ENCODE measurements around the gene CCDC102B.
"Not testable (repeated sequence)": the region's sequence is repeated elsewhere in the genome, so short reads cannot be mapped to it uniquely, and the experiment has no call there.

The CCDC102B gene
- total RNA-seq: 1.6 to 3.3 reads per million in 2 experiments

DNA sequence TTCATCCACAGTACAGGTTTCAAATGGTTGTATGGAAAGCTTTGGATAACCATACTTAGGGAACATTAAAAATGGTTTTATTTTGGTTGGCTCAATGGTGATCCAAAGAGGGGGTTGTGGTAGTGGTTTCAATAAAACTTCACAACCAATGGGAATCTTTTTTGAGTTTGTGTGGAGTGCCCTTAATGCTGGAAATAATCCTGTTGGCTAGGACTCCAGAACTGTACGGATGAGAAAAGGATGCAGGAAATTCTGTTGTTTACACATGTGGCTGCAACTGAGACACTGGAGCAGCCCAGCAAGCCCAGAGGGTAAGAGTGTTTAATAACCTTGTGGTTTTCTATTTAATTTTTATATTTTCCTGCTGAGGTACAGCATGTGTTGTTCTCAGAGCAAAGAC is at the start of gene CCDC102B:
TSS of gene CCDC102B (plus strand) at position 210 of the 400 bp plus-strand sequence. CDS start 38,684 bp downstream, outside the sequence.
- no peak for DNase-seq (ENCODE audit: low read depth)

DNA sequence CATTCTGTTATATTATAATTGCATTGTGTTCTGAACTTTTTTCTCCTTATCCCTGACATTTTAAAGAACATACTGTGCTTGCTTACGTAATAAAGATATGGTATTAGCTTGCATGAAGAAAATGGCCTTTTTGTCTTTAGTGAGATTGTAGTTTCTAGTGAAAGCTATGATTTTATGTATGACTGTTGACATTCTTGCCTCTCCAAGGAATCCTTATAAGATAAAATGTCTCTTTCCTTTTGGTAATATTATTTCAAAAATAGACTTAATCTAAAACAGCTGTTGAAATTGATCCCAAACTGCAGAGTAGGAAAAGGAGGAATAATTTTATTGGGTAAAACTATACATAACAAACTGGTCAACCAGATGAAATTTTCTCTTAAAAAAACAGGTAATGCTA is 40.8 kb upstream of the CCDC102B start:
- DNase-seq (ENCODE audit: low read depth): no peak

DNA sequence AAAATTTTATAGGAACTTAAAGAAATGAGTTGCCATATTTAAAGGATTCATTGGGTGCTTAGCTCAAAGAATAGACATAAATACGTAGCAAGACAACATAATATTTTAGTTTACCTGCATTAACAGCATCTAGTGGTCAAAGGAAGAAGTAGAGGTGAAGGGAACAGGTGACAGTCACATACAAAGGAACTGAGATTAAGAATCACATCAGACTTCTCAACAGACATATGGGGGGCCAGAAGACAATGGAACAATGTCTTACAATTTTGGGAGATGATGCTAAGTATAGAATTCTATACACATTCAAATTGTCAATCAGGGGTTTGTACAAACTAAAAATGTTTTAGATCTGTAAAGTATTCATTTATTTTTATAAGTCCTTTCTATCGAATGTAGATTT is 38.6 kb upstream of the CCDC102B start:
- DNase-seq (ENCODE audit: low read depth): no peak

DNA sequence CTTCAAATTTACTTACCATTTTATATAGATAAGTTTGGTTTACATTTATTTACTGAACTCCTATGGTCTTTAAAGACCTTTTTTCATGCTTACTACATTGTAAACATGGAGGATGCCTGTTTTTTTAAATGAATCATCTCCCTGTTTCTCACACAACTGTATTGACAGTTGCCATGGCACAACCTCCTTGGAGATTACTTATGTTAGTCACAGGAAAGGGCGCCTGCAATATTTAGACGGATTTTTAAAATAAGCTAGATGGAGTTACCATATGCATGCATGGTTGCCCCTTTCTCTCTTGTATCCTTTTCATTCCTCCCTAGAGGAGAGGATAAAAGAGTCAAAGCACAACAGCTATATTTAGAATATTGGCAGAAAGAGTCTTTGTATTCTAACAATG is 34.8 kb upstream of the CCDC102B start:
- no peak for DNase-seq (ENCODE audit: low read depth)

DNA sequence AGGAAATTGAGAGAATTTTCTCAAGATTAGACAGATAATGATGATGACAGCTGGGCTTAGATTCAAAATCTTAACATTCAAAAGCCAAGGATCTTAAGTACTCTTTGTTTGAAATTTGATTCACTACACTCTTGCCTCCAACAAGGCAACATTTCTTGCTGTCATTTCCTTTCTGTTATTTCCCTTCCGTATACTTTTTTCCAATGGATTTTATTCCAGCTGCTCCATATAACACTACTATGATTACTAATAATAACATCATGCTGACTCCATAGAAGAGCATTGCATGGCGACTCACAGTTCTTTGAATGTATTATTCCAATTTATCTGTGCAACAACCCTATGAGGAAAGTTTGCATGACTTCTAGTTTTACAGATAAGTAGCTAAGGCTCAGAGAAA is 33.9 kb upstream of the CCDC102B start:
- DNase-seq (ENCODE audit: low read depth): no peak

DNA sequence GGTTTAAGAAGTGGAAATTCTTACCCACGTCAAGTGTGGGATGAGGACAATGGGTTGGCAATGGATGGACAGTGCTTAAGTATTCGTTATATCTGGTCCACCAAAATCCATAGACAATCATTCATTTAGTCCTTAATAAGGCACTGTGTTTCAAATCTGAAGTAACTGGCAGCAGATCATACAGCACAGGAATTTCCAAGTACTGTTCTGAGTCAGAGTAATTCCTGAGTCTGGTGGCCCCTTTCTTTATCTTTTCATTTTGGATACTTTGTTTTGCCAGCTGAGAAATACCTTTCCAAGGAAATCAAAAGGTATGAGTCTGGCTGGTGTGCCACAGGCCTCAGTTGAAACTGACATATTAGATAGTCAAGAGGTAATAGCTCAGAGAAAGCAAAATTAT is 31.4 kb upstream of the CCDC102B start:
- DNase-seq (ENCODE audit: low read depth): no peak

DNA sequence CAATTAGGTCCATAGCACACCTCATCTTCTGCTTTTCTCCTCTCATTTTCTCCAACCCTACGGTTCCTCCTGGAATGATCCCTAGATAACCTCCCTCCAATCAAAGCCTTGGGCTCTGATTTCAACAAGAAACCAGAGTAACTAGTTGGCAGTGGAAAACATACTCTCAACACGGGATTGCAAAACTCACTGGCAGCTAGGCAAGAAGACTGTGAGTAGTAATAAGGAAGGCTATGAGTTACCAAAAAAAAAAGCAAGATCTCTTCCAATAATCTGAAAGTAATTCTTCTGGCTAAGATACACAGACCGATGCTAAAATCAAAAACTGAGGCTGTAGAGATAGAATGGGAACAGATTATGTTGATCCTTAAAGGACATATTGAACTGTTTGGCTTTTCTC is 28.4 kb upstream of the CCDC102B start:
- DNase-seq (ENCODE audit: low read depth): no peak

DNA sequence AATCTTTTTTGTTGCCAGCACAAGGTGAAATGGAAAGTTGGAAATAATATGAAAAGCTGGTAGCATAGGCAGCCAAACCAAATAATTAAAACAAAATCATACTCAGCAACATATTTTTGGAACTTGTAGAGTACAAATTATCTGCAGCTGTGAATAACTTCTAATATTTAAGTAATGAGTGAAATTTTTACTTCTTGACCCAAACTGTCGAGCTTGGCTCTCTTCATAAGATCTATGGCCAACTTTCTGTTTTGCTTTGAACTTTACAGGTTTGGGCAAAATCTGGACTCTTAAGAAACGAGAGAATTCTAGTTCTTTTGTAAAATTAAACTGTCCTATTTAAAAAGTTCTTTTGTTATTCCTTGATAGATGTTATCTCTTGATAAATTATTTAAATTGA is 25.6 kb upstream of the CCDC102B start:
- DNase-seq (ENCODE audit: low read depth): no peak

DNA sequence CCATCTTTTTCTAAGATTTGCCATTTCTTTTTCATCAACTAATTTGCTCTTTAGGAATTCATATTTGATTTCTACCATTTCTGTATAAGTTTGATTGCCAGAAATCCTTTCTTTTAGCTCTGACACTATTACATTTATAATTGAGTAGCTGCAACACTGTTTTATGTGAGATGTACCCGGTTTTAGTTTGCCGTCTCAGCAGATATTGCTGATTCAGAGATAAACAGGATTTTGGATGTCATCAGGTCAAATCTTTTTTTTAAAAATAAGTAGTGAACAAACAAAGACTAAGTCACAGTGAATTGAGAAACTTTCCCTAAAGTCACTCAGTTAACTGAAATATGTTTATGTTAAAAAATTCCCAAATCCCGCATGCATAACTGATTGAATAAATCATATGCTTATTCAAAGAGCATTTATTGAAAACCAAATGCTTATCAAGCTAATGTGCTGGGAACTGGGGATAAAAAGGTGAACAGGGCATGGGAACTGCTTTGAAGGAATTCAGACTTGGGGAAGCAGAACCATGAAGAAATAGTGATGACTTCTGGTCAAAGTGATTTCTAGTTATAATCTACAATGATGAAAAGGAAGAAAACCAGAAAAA is 19.5 kb upstream of the CCDC102B start:
- no peak for DNase-seq (ENCODE audit: low read depth)

DNA sequence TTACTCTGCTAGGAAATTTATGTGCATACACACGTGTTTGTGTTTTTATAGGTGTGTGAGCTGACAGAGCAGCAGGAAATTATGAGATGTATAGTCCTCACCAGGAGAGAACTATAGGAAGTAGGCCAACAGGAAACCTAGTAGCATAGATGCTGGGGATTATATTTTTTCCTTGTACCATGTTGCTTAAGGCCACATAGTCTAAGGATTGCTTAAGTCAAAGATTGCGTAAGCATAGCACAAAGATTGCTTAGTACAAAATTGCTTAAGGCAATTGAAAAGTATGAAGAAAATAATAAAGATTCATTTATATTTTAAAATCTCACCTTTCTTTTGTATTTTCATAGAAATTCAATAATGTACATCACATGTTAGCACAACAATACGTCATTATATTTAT is 18.7 kb upstream of the CCDC102B start:
- DNase-seq (ENCODE audit: low read depth): no peak

DNA sequence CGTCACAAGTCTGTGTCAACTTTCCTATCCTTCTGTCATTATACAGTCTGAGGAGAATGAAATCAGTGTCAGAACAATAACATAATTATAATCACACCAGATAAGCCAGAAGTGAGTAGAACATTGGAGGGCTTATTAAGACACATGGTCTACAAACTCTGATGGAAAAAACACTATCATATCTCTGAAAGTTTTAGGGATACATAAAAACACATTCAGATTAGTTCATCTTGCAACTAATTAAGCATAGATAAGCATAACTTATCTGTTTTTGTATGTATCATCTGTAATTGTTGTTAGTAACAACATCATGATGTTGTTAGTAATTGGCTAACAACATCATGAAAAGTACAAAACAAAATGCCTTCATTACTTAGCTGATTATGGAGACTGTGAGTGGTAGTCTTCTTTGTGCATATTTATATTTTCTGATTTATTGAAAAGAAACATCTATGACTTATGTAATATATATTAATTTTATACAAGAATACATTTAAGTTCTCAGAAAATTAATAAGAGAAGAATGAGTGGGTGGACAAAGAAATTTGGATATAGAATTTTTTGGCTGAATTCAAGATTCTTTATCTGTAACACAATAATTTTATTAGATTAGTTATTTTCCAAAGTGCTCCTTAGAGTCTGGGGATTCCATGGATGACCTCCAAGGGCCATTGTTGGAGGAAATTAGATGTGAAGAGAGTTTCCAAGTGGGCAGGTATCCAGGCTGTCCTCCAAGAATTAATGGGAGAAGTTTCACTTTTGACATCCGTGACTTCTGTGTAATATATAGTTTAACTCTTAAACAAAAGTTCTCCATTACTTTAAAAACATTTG is 16.9 kb upstream of the CCDC102B start:
- DNase-seq (ENCODE audit: low read depth): no peak

DNA sequence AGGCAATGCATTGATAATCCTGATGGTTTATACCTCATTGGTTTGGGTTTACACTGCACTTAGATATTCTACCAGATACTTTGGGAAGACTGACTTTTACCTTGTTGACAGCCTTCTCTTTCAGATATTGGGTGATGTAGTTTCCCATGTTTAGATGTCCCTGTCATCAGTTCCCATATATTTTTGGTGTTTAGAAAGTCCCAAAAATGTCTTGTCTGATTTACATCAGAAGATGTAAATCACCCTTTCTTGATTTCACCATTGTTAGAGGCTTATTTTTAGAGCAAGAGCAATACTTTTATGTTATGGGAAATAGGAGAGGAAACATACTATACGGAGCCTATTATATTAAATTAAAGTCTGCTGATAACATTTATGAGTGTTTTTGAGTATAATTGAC is 14.4 kb upstream of the CCDC102B start:
- DNase-seq (ENCODE audit: low read depth): no peak

DNA sequence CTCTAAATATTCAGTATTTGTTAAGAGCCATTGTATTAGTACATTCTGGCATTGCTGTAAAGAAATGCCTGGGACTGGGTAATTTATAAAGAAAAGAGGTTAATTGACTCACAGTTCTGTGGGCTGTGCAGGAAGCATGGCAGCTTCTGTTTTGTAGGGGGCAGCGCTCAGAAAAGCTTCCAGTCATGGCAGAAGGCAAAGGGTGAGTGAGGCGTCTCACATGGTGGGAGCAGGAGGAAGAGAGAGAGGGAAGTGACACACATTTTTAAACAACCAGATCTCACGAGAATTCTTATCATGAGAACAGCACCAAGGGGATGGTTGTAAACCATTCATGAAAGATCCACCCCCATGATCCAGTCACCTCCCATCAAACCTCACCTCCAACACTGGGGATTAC is 13.8 kb upstream of the CCDC102B start:
- no peak for DNase-seq (ENCODE audit: low read depth)

DNA sequence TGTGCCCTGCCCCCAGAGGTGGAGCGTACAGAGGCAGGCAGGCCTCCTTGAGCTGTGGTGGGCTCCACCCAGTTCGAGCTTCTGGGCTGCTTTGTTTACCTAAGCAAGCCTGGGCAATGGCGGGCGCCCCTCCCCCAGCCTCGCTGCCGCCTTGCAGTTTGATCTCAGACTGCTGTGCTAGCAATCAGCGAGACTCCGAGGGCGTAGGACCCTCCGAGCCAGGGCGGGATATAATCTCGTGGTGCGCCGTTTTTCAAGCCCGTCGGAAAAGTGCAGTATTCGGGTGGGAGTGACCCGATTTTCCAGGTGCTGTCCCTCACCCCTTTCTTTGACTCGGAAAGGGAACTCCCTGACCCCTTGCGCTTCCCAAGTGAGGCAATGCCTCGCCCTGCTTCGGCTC is 7.6 kb upstream of the CCDC102B start:
- DNase-seq (ENCODE audit: low read depth): not testable (repeated sequence)

DNA sequence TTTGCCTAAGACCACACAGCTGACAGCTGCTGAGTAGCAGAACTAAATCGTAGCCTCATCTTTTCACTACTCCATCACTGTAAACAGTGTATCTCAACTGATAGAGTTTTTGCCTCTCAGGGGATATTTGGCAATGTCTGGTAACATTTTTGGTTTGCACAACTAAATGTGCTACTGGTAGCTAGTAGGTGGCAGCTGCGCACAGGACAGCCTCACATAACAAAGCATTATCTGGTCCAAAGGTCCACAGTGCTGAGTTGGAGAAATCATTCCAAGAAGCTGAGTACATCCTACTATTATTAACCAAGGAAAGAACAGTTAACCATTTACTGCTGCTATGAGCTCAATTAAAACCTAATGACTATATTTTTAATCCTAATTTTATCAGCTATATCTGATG is 6.1 kb upstream of the CCDC102B start:
- no peak for DNase-seq (ENCODE audit: low read depth)

DNA sequence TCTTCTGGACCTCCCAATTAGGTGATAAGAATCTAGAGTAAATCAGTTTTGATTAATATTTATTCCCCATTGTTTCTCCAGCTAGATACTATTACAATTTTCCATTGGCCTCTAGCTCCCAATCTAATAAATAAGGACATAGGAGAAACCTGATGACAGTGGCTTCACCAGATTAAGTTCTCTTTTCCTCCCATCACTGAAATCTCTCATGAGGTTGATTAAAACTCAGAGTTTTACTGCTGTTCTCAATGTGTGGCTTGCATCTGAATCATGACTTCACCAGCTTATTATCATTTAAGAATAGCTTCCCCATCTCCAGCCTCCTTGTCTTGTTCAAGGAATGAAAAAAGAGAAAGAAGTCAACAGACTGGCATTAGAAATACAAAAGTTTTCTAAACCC is 3.9 kb upstream of the CCDC102B start:
- DNase-seq (ENCODE audit: low read depth): no peak

DNA sequence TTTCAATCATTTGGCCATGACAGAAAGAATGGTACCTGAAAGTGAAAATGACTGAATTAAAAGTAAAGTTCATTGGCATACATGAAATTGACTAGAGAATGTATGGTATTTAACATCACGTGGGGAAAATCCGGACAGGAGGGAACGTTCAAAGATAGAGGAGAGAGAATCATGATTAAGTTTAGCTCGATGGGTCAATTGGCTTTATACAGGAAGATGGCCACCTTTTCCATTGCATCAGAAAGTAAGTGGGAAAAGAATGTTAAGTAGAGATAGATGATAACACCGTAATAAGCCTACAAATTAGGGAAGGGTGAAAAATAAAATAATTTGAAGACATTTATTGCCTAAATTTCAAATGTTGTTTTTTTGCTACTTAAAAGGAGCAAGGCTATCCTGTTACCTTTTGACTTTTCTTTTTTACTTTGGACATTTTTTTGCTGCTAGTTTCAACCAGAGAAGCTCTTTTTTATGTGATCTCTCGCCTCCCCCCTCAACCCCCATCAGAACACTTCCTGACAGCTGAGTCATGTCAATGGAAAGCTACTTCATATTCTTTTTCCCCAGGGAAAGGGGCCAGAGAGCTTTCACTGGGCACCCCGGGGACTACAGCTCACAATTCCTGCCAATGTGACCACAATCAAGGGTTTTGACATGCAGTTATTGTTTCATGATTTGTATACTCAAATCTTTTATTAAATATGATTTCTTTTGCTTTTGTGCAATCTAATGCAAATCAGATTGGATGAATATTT is 767 bp upstream of the CCDC102B start:
- DNase-seq (ENCODE audit: low read depth): no peak

DNA sequence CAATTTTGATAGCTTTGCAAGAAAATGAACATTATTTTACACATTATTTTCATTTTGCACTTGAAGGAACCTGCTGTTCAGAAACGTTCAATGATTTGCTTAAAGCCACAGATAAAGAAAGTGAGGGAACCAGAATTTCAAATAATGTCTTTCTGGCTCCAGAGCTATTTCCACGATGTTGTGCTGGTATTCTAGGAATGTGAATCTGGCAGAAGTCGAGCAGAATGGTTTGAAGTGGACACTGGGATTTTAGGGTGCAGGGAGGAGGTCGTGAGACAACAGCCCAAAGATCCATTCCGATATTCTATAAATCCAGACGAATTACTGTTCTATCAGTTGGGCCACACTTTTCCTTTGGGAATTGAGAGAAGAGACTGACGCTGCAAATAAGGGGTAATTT is 2.2 kb downstream of the CCDC102B start:
- no peak for DNase-seq (ENCODE audit: low read depth)

DNA sequence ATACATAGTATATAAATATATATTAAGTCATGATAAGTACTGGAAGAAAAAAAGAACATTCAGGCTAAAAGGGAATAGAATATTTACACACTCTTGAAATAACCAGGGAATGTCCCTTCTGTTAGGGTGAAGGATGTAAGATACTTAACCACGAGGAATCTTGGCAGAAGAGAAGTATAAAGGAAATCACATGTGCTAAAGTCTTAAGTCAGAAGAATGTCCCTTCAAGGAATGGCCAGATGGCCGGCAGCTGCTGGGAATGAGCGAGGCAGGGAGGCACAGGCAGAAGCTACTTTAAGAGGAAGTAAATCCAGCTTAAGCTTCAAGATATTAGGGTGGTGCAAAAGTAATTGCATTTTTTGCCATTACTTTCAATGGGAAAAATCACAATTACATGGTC is 5.5 kb downstream of the CCDC102B start:
- no peak for DNase-seq (ENCODE audit: low read depth)

DNA sequence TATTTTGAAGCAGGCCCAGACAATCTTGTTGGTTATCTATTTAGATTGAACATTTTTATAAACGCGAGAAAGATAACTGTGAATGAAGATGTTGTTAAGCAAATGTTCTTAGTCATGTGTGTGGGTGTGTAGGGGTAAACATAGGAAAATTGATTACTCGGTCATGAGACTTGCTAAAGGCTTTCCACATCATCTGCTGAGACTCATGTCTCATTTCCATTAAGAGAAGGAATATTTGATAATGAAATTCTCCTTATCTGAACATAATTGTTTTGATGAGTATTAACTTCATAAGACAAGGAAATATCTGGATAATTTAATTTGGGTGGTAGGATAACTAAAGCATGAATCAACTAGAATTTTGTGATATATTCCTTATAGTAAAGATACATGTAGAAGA is 19.7 kb downstream of the CCDC102B start:
- DNase-seq (ENCODE audit: low read depth): no peak

DNA sequence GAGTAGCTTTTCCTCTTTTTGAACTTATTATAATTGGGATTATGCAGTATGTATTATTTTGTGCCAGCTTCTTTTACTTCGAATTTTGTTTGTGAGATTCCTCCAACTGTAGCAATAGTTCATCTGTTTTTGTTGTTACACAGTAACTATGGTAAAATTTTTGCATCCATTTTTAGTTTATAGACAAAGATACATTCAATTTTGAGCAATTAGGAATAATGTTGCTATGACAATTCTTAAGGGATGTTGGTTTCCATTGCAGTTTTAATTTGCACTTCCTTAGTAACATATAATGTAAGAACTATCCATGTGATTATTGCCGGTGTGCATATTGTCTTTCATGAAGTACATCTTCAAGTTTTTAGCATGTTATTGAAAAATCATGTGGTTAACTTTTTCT is 20.7 kb downstream of the CCDC102B start:
- DNase-seq (ENCODE audit: low read depth): no peak

DNA sequence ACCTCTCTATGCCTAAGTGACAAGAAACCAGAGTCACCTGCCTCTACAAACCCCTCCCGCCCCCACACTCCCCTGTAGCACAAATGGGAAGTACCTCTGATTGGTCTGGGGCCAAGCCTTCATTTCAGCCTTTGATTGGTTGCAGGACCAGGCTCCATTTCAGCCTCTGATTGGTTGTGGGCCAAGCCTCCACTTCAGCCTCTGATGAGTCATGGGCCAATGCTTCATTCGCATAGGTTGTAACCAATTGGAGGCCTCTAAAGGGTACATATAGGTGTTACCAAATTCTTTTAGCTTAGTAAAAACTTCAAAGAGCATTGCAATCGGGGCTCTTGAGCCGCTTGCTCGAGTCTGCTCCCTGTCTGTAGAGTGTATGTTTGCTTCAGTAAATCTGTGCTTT is 25.0 kb downstream of the CCDC102B start:
- DNase-seq (ENCODE audit: low read depth): no peak

DNA sequence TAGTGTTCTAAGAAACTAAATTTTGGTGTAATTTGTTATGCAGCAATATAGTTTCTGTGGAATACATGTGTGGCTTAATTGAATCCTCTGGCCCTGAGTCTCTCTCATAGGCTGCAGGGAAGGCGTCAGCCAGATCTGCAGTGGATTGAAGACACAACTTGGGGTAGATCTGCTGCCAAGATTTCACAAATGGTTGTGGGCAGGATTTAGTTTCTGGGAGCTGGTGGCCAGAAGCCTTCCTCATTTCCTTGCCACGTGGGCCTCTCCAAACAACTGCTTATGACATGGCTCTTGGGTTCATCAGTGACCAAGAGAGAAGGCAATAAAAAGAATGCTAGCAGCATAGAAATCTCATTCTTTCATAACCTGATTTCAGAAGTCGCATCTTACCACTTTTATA is 28.2 kb downstream of the CCDC102B start:
- no peak for DNase-seq (ENCODE audit: low read depth)
